ENCODE data around the gene NUP155.
"Not testable (repeated sequence)": the region's sequence is repeated elsewhere in the genome, so short reads cannot be mapped to it uniquely, and the experiment has no call there.

NUP155 gene

GRCh38 chr5:37370864-37371726 is at the start of gene NUP155:
NUP155 (minus strand) TSS chr5:37371106; CDS start chr5:37370977, 129 bp downstream.
- DNase-seq, result peak; percentile 99

DNA sequence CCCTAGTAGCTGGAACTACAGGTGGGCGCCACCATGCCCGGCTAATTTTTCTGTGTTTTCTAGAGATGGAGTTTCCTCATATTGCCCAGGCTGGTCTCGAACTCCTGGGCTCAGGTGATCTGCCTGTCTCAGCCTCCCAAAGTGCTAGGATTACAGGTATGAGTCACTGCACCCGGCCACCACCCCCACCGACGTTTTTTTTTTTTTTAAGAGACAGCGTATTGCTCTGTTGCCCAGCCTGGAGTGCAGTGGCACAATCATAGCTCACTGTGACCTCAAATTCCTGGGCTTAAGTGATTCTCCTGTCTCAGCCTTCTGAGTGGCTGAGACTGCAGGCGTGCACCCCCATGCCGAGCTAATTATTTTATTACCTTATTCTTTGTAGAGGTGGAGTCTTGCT is 46.4 kb upstream of the NUP155 start:
- DNase-seq, result no peak

- not testable (repeated sequence) for DNase-seq
Observed at GRCh38 chr5:37415456-37415855, 44.5 kb upstream of the NUP155 start.

DNA sequence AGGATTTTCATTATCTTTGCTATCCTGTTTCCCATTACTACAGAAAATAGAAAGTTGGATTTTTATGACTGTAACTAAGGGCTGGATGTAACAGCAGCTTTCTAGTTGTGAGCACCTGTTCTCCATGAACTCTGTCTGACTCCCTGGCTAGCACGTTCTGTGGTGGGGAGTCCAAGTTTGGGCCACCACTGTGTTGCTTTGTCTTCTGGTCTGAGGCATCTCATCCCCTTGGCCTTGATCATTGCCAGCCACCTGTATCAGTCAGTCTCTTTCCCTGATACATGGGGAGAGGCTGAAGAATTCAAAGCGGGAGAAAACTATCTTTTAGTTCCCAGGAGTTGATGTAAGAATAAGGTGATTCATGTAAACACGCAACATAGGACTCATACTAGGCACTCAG is 41.6 kb upstream of the NUP155 start:
- DNase-seq, result no peak

GRCh38 chr5:37400501-37400900 is 29.6 kb upstream of the NUP155 start:
- DNase-seq, result no peak

GRCh38 chr5:37396352-37396751 is 25.4 kb upstream of the NUP155 start:
- DNase-seq, result no peak

GRCh38 chr5:37391591-37391990 is 20.7 kb upstream of the NUP155 start:
- peak; percentile 32 for DNase-seq

DNA sequence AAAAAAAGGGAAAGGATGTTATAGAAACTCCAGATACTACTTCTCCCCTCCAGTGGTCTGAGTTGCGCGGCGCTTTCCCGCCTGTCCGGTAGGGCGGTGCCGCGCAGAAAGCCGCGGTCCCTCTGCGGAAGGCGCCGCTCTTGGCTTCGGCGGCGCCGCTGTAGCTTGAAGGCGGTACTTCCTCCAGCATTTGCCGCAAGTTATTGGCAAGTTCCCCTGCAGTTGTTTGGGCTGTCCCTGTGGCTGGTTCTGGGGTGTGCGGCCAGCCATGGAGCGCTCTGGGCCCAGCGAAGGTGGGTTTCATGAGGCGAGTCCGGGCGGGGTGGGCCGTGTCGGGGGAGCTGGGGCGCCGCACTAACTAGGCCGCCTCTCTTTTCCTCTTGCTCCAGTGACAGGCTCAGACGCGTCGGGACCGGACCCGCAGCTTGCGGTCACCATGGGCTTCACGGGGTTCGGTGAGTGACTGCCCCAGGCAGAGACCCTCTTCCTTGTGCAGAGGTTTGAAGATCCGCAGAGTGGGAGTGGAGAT is 8.3 kb upstream of the NUP155 start, which contains the start of gene WDR70:
WDR70 (plus strand) TSS at position 219 of the 529 bp plus-strand sequence; CDS start at position 269, 50 bp downstream.
- peak; percentile 96 for DNase-seq

DNA sequence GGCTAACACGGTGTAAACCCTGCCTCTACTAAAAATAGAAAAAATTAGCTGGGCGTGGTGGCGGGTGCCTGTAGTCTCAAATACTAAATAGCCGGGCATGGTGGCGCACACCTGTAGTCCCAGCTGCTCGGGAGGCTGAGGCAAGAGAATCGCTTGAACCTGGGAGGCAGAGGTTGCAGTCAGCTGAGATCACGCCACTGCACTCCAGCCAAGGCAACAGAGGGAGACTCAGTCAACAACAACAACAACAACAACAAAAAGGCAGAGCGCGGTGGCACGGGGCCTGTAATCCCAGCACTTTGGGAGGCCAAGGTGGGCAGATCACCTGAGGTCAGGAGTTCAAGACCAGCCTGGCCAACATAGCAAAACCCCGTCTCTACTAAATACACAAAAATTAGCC is 7.2 kb upstream of the NUP155 start:
- not testable (repeated sequence) for DNase-seq

- DNase-seq, result no peak
Observed at GRCh38 chr5:37375091-37375490, 4.2 kb upstream of the NUP155 start.

- peak; percentile 22 for DNase-seq
Observed at GRCh38 chr5:37370550-37370863, 399 bp downstream of the NUP155 start.

DNA sequence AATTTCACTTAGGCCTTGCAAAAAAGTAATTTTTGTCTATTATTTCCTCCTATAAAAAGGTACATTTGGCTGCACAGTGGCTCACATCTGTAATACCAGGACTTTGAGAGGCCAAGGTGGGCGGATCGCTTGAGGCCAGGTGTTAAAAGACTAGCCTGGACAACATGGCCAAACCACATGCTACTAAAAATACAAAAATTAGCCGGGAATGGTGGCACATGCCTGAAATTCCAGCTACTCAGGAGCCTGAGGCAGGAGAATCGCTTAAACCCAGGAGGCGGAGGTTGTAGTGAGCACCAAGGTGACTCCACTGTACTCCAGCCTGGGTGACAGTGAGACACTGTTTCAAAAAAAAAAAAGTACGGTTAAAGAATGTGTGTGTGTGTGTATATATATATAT is 15.7 kb downstream of the NUP155 start:
- DNase-seq, result no peak

GRCh38 chr5:37342741-37343140 is 28.2 kb downstream of the NUP155 start:
- DNase-seq, result not testable (repeated sequence)

DNA sequence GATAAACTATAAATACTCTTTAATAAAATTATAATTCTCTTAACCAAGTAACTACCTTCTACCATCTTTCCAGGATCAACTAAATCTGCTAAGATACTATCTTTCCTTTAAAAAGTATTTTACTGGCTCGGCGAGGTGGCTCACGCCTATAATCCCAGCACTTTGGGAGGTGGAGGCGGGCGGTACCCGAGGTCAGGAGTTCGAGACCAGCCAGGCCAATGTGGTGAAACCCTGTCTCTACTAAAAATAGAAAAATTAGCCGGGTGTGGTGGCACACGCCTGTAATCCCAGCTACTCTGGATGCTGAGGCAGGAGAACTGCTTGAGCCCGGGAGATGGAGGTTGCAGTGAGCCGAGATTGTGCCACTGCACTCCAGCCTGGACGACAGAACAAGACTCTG is 36.2 kb downstream of the NUP155 start:
- not testable (repeated sequence) for DNase-seq

- no peak for DNase-seq
Observed at GRCh38 chr5:37326536-37326935, 44.4 kb downstream of the NUP155 start.

- no peak for DNase-seq
Observed at GRCh38 chr5:37323607-37324006, 47.3 kb downstream of the NUP155 start.

- DNase-seq, result no peak
Observed at GRCh38 chr5:37319037-37319782, 51.7 kb downstream of the NUP155 start.

DNA sequence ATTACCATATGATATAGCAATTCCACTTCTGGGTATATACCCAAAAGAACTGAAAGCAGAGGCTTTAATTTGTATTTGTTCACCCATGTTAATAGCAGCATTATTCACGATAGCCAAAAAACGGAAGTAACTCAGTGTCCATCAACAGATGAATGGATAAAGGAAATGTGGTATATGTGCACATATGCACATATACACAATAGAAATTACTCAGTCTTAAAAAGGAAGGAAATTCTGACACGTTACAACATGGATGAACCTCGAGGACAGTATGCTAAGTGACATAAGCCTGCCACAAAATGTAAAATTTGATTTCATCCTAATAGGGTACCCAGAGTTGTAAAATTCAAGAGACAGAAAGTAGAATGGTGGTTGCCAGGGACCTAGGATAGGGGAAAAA is 54.9 kb downstream of the NUP155 start:
- no peak for DNase-seq

- no peak for DNase-seq
Observed at GRCh38 chr5:37310360-37310759, 60.5 kb downstream of the NUP155 start.

- peak; percentile 43 for DNase-seq
Observed at GRCh38 chr5:37308793-37309192, 62.1 kb downstream of the NUP155 start.

GRCh38 chr5:37304888-37305287 is 66.0 kb downstream of the NUP155 start:
- no peak for DNase-seq

GRCh38 chr5:37296313-37296712 is 74.6 kb downstream of the NUP155 start:
- DNase-seq, result not testable (repeated sequence)

- DNase-seq, result no peak
Observed at GRCh38 chr5:37283214-37283820, 87.6 kb downstream of the NUP155 start.

All from hematopoietic multipotent progenitor cell treated with erythropoietin and hydrocortisone succinate and interleukin-3 and kit ligand, for 4 days (in vitro differentiated cells).